ENCODE results near the gene NEURL4. TPM values are rescaled to one million over a fixed set of nuclear protein-coding genes. Genes with fewer than 3 reads are reported as not detected.
"Not testable (repeated sequence)": the region's sequence is repeated elsewhere in the genome, so short reads cannot be mapped to it uniquely, and the experiment has no call there.

Gene NEURL4
- total and polyA plus RNA-seq, 2 donors (not counting 1 experiment from before 2014, with no cell fraction given) = 54.6 to 85.2 TPM

DNA sequence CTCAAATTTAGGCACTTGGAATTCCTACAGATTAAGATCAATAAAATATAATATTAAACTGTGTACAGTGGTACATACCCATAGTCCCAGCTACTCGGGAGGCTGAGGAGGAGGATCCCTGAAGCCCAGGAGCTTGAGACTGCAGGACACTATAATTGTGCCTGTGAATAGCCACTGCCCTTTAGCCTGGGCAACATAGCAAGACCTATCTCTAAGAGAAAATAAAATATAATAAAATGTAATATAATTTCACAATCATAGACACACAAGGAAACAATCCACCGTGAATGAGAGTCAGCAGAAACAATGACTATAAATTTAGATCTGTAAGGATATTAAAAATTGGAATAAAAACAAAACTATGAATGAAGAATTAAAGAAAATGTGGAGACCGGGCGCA is 41.7 kb upstream of the NEURL4 start:
- no peaks in the 10 kb centered on the region for H3K36me3 ChIP-seq (replicated peaks in 1 of 2; ENCODE audit: control extremely low read depth in 1 of 2, control insufficient read depth in 1 of 2, extremely low read depth in 1 of 2, insufficient read depth in 2 of 2, low read length in 1 of 2)
- intact Hi-C loops (cut with micrococcal nuclease) = no loop called here
- H3K4me1 ChIP-seq (ENCODE audit: control insufficient read depth in 2 of 2, insufficient read depth in 2 of 2, low read length in 2 of 2) = no peaks in the 10 kb centered on the region
- H3K27me3 ChIP-seq (replicated peaks in 1 of 4; ENCODE audit: control extremely low read depth in 1 of 4, control insufficient read depth in 3 of 4, insufficient read depth in 4 of 4, low read length in 3 of 4) = peaks cover 0 to 4% (median 0%) of the 10 kb centered on the region in 4 experiments
- H3K9me3 ChIP-seq (ENCODE audit: control extremely low read depth in 1 of 3, control insufficient read depth in 2 of 3, insufficient read depth in 1 of 3, low read length in 2 of 3) = no peaks in the 10 kb centered on the region
- Mint-ChIP-seq H3K4me3 (no peak overlapping the region), H3K9me3 (ENCODE audit: insufficient read depth) (no peaks in the 10 kb centered on the region), H3K27me3 (peaks cover 3% of the 10 kb centered on the region), H3K27ac (no peak overlapping the region), H3K4me1 (no peaks in the 10 kb centered on the region)
- H2AFZ ChIP-seq (ENCODE audit: insufficient read depth, low read depth, low read length, poor library complexity, severe bottlenecking) = no peak overlapping the region
- no peak for DNase-seq
- no peak overlapping the region for H3K27ac ChIP-seq (ENCODE audit: low read length in 2 of 2)
- WGBS (ENCODE audit: insufficient coverage) = 90% methylated on average over 2 of the region's 4 CpGs
- TF ChIP-seq, protein P1, sequence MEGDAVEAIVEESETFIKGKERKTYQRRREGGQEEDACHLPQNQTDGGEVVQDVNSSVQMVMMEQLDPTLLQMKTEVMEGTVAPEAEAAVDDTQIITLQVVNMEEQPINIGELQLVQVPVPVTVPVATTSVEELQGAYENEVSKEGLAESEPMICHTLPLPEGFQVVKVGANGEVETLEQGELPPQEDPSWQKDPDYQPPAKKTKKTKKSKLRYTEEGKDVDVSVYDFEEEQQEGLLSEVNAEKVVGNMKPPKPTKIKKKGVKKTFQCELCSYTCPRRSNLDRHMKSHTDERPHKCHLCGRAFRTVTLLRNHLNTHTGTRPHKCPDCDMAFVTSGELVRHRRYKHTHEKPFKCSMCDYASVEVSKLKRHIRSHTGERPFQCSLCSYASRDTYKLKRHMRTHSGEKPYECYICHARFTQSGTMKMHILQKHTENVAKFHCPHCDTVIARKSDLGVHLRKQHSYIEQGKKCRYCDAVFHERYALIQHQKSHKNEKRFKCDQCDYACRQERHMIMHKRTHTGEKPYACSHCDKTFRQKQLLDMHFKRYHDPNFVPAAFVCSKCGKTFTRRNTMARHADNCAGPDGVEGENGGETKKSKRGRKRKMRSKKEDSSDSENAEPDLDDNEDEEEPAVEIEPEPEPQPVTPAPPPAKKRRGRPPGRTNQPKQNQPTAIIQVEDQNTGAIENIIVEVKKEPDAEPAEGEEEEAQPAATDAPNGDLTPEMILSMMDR (IDR thresholded peaks at IDR 0.05) = no peak
- no peak for TF ChIP-seq EZH2 (IDR thresholded peaks at IDR 0.05; ENCODE audit: borderline replicate concordance, insufficient read depth, low read depth, low read length, poor library complexity, severe bottlenecking)
- ChIA-PET CTCF (interaction anchor here (1.0 to 1.4 kb wide), 3 partner anchors 15 to 74 kb away, joined by 3 to 6 read pairs (median 3); partner anchors contain the start of genes CHRNB1 and FGF11), POLR2A (interaction anchor here (0.6 kb wide), 1 partner anchor 19 kb away, joined by 3 read pairs; no protein-coding TSS in a partner anchor)
- no peak overlapping the region for H3K4me3 ChIP-seq (ENCODE audit: control extremely low read depth in 1 of 5, extremely low read depth in 1 of 5, insufficient read depth in 1 of 5, low read depth in 2 of 5, low read length in 4 of 5)
- no peak overlapping the region for H3K4me2 ChIP-seq (replicated peaks; ENCODE audit: low read depth, low read length, poor library complexity, severe bottlenecking)
- no peak for ATAC-seq (ENCODE audit: low read depth)
- no peak overlapping the region for H3K9ac ChIP-seq (ENCODE audit: low read length)
- H4K20me1 ChIP-seq (ENCODE audit: control insufficient read depth, insufficient read depth, low read length, poor library complexity, severe bottlenecking) = no peaks in the 10 kb centered on the region
- no peaks in the 10 kb centered on the region for H3K79me2 ChIP-seq (ENCODE audit: control insufficient read depth, insufficient read depth, low read length)

DNA sequence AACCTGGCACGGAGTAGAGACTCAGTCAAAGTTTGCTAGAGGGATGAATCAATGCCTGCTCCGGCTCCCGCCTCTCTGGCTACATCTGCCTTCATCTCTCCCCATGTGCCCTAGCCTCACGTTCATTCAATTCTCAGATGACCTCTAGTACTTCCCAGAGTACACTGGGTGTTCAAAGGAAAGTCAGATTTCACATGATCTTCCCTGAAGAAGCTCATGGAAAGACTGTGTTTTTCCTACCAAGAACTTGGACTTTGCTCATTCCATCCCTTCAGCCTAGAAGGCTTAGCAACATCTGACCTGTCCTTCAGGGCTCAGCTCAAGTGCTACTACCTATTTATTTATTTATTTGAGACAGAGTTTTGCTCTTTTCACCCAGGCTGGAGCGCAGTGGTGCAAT is 40.7 kb upstream of the NEURL4 start:
- TF ChIP-seq EZH2 (IDR thresholded peaks at IDR 0.05; ENCODE audit: borderline replicate concordance, insufficient read depth, low read depth, low read length, poor library complexity, severe bottlenecking) = no peak
- TF ChIP-seq, protein P1 (IDR thresholded peaks at IDR 0.05) = no peak
- intact Hi-C loops (cut with micrococcal nuclease) = no loop called here
- WGBS (ENCODE audit: insufficient coverage) = 96% methylated on average over 5 of the region's 5 CpGs
- H3K27ac Mint-ChIP-seq = no peak overlapping the region
- Histone ChIP-seq H4K20me1 (ENCODE audit: control insufficient read depth, insufficient read depth, low read length, poor library complexity, severe bottlenecking) (no peaks in the 10 kb centered on the region), H3K9ac (ENCODE audit: low read length) (no peak overlapping the region), H3K27ac (ENCODE audit: low read length in 2 of 2) (no peak overlapping the region), H3K9me3 (ENCODE audit: control extremely low read depth in 1 of 3, control insufficient read depth in 2 of 3, insufficient read depth in 1 of 3, low read length in 2 of 3) (no peaks in the 10 kb centered on the region), H3K4me2 (replicated peaks; ENCODE audit: low read depth, low read length, poor library complexity, severe bottlenecking) (no peak overlapping the region), H2AFZ (ENCODE audit: insufficient read depth, low read depth, low read length, poor library complexity, severe bottlenecking) (no peak overlapping the region), H3K27me3 (replicated peaks in 1 of 4; ENCODE audit: control extremely low read depth in 1 of 4, control insufficient read depth in 3 of 4, insufficient read depth in 4 of 4, low read length in 3 of 4) (peaks cover 0 to 4% (median 0%) of the 10 kb centered on the region in 4 experiments), H3K36me3 (replicated peaks in 1 of 2; ENCODE audit: control extremely low read depth in 1 of 2, control insufficient read depth in 1 of 2, extremely low read depth in 1 of 2, insufficient read depth in 2 of 2, low read length in 1 of 2) (no peaks in the 10 kb centered on the region), H3K4me3 (ENCODE audit: control extremely low read depth in 1 of 5, extremely low read depth in 1 of 5, insufficient read depth in 1 of 5, low read depth in 2 of 5, low read length in 4 of 5) (no peak overlapping the region), H3K4me1 (ENCODE audit: control insufficient read depth in 2 of 2, insufficient read depth in 2 of 2, low read length in 2 of 2) (no peaks in the 10 kb centered on the region), H3K79me2 (ENCODE audit: control insufficient read depth, insufficient read depth, low read length) (no peaks in the 10 kb centered on the region)
- H3K4me1 Mint-ChIP-seq = no peaks in the 10 kb centered on the region
- H3K27me3 Mint-ChIP-seq = peaks cover 3% of the 10 kb centered on the region
- ATAC-seq (ENCODE audit: low read depth) (no peak), DNase-seq (no peak)
- no peak overlapping the region for H3K4me3 Mint-ChIP-seq
- ChIA-PET POLR2A (no interaction called here), CTCF (interaction anchor here (1.0 to 1.4 kb wide), 2 partner anchors 69 to 75 kb away, joined by 3 read pairs; partner anchors contain the start of genes CHRNB1 and FGF11)
- no peaks in the 10 kb centered on the region for H3K9me3 Mint-ChIP-seq (ENCODE audit: insufficient read depth)

DNA sequence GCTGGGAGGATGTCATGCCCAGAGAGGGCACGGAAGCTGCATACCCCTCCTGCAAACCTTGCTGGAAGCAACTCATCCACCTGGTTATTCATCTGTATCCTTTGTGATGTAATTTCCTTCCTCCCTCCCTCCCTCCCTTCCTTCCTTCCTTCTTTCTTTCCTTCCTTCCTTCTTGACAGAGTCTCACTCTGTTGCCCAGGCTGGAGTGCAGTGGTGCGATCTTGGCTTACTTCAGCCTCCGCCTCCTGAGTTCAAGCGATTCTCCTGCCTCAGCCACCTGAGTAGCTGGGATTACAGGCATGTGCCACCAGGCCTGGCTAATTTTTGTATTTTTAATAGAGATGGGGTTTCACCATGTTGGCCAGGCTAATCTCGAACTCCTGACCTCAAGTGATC is 39.5 kb upstream of the NEURL4 start:
- H3K4me1 Mint-ChIP-seq; H2AFZ ChIP-seq (ENCODE audit: insufficient read depth, low read depth, low read length, poor library complexity, severe bottlenecking); H3K9me3 ChIP-seq (ENCODE audit: control extremely low read depth in 1 of 3, control insufficient read depth in 2 of 3, insufficient read depth in 1 of 3, low read length in 2 of 3); H3K4me2 ChIP-seq (replicated peaks; ENCODE audit: low read depth, low read length, poor library complexity, severe bottlenecking); H3K4me3 Mint-ChIP-seq; H3K4me3 ChIP-seq (ENCODE audit: control extremely low read depth in 1 of 5, extremely low read depth in 1 of 5, insufficient read depth in 1 of 5, low read depth in 2 of 5, low read length in 4 of 5); POLR2A ChIA-PET; H3K9ac ChIP-seq (ENCODE audit: low read length); H3K27me3 ChIP-seq (replicated peaks in 1 of 4; ENCODE audit: control extremely low read depth in 1 of 4, control insufficient read depth in 3 of 4, insufficient read depth in 4 of 4, low read length in 3 of 4); H3K27ac Mint-ChIP-seq; H3K9me3 Mint-ChIP-seq (ENCODE audit: insufficient read depth); H3K27me3 Mint-ChIP-seq; H4K20me1 ChIP-seq (ENCODE audit: control insufficient read depth, insufficient read depth, low read length, poor library complexity, severe bottlenecking); H3K36me3 ChIP-seq (replicated peaks in 1 of 2; ENCODE audit: control extremely low read depth in 1 of 2, control insufficient read depth in 1 of 2, extremely low read depth in 1 of 2, insufficient read depth in 2 of 2, low read length in 1 of 2); CTCF ChIA-PET; H3K4me1 ChIP-seq (ENCODE audit: control insufficient read depth in 2 of 2, insufficient read depth in 2 of 2, low read length in 2 of 2); H3K27ac ChIP-seq (ENCODE audit: low read length in 2 of 2); intact Hi-C loops (cut with micrococcal nuclease); ATAC-seq (ENCODE audit: low read depth); DNase-seq; H3K79me2 ChIP-seq (ENCODE audit: control insufficient read depth, insufficient read depth, low read length): not testable (repeated sequence)
- WGBS (ENCODE audit: insufficient coverage) = 90% methylated on average over 5 of the region's 5 CpGs

Measured in B cell (primary cell).